K562 (cell line): Measurements from ENCODE around the gene BRWD1. TPM values are rescaled to one million over a fixed set of nuclear protein-coding genes. Genes with fewer than 3 reads are reported as not detected.

ENCODE experiments used
- ARNT ChIP-seq, 2 experiments: fragments of 450-650 bp; IDR thresholded peaks; 2 replicates each; pipeline ENCODE4 v1.6.1; 2016; ENCODE audit warnings: mild to moderate bottlenecking in 1 of 2
- ASH1L ChIP-seq: fragments of 450-650 bp; IDR thresholded peaks from 2 replicates; pipeline ENCODE4 v1.6.1; 2018; ENCODE audit warnings: borderline replicate concordance, mild to moderate bottlenecking, low read depth; ENCODE audit not compliant: partially characterized antibody
- ATF1 ChIP-seq, 2 experiments: fragments of 450-650 bp in 1 of 2; IDR thresholded peaks; 2 replicates each; pipeline ENCODE4 v1.6.1; 2016; ENCODE audit warnings: missing compliant biosample characterization in 1 of 2, missing genetic modification characterization in 1 of 2
- BACH1 ChIP-seq: fragments of 200-800 bp; sonication (Bioruptor generic); IDR thresholded peaks from 2 replicates; pipeline ENCODE4 v1.6.1; 2016; ENCODE audit warnings: missing genetic modification characterization, missing compliant biosample characterization
- CSDE1 ChIP-seq, 2 experiments: fragments of 450-650 bp; IDR thresholded peaks; 2 replicates each; pipeline ENCODE4 v1.6.1; 2016; ENCODE audit warnings: mild to moderate bottlenecking in 1 of 2
- DLX4 ChIP-seq: fragments of 250-450 bp; sonication (Bioruptor Pico); IDR thresholded peaks from 2 replicates; pipeline ENCODE4 v1.6.1; 2021; ENCODE audit warnings: mild to moderate bottlenecking
- GATAD2B ChIP-seq: fragments of 450-650 bp; IDR thresholded peaks from 2 replicates; pipeline ENCODE4 v1.6.1; 2017; ENCODE audit warnings: mild to moderate bottlenecking, borderline replicate concordance
- GTF2F1 ChIP-seq: IDR thresholded peaks from 2 replicates; pipeline ENCODE4 v1.6.1; 2011; ENCODE audit warnings: low read depth, low read length, improper control_type of control experiment
- HNRNPH1 ChIP-seq: fragments of 200-400 bp; formaldehyde crosslinking; optimal IDR thresholded peaks from 2 replicates; pipeline ENCODE3; 2017; ENCODE audit warnings: low read depth, mild to moderate bottlenecking, low read length, moderate library complexity
- JUN ChIP-seq, 2 experiments: sonication (generic) in 1 of 2; formaldehyde crosslinking in 1 of 2; IDR thresholded peaks; 2 replicates each; pipeline versions ENCODE4 v1.6.1 to v1.8.0; 2012 to 2022; ENCODE audit warnings: borderline replicate concordance in 2 of 2, mild to moderate bottlenecking in 2 of 2, improper control_type of control experiment in 1 of 2, low read depth in 1 of 2, low read length in 1 of 2, missing genetic modification reagents in 1 of 2
- KHSRP ChIP-seq: fragments of 450-650 bp; IDR thresholded peaks from 2 replicates; pipeline ENCODE4 v1.6.1; 2017
- MAFF ChIP-seq: IDR thresholded peaks from 2 replicates; pipeline ENCODE4 v1.6.1; 2012; ENCODE audit warnings: low read length, improper control_type of control experiment
- MTA3 ChIP-seq: fragments of 450-650 bp; formaldehyde crosslinking; IDR thresholded peaks from 2 replicates; pipeline ENCODE4 v1.6.1; 2017; ENCODE audit warnings: mild to moderate bottlenecking, borderline replicate concordance
- NCOA4 ChIP-seq: fragments of 450-650 bp; IDR thresholded peaks from 2 replicates; pipeline ENCODE4 v1.6.1; 2018; ENCODE audit warnings: mild to moderate bottlenecking; ENCODE audit not compliant: partially characterized antibody
- NEUROD1 ChIP-seq: fragments of 150-350 bp; IDR thresholded peaks from 2 replicates; pipeline ENCODE4 v1.6.1; 2014; ENCODE audit warnings: borderline replicate concordance, low read length, low read depth; ENCODE audit not compliant: partially characterized antibody
- NFXL1 ChIP-seq: fragments of 450-650 bp; formaldehyde crosslinking; IDR thresholded peaks from 2 replicates; pipeline ENCODE4 v1.4.0; 2021; ENCODE audit warnings: mild to moderate bottlenecking
- PBX2 ChIP-seq, 2 experiments: IDR thresholded peaks in 1 of 2; conservative IDR thresholded peaks in 1 of 2; 2 replicates each; pipeline ENCODE4 v1.6.1; 2016; ENCODE audit warnings: low read depth in 2 of 2, mild to moderate bottlenecking in 1 of 2, missing compliant biosample characterization in 1 of 2, missing genetic modification characterization in 1 of 2, moderate library complexity in 1 of 2
- POU5F1 ChIP-seq: fragments of 150-350 bp; IDR thresholded peaks from 2 replicates; pipeline ENCODE4 v1.6.1; 2014; ENCODE audit warnings: borderline replicate concordance, low read length, low read depth, mild to moderate bottlenecking; ENCODE audit not compliant: partially characterized antibody
- PTBP1 ChIP-seq: fragments of 200-400 bp; formaldehyde crosslinking; IDR thresholded peaks from 2 replicates; pipeline ENCODE4 v1.6.1; 2017; ENCODE audit warnings: low read depth, low read length
- SAFB2 ChIP-seq: fragments of 200-400 bp; formaldehyde crosslinking; IDR thresholded peaks from 2 replicates; pipeline ENCODE4 v1.6.1; 2018; ENCODE audit warnings: borderline replicate concordance, low read length, low read depth, moderate library complexity; ENCODE audit not compliant: severe bottlenecking
- TCF7L2 ChIP-seq: fragments of 150-350 bp; IDR thresholded peaks from 2 replicates; pipeline ENCODE4 v1.6.1; 2016; ENCODE audit warnings: low read depth, mild to moderate bottlenecking, low read length, moderate library complexity
- TGIF2 ChIP-seq: sonication (generic); formaldehyde crosslinking; IDR thresholded peaks from 2 replicates; pipeline ENCODE4 v1.8.1; 2022; ENCODE audit warnings: mild to moderate bottlenecking, missing genetic modification reagents, moderate library complexity
- TRIM28 ChIP-seq: fragments of 450-650 bp; IDR thresholded peaks from 2 replicates; pipeline ENCODE4 v1.6.1; 2017
- TSC22D4 ChIP-seq: fragments of 450-650 bp; IDR thresholded peaks from 2 replicates; pipeline ENCODE4 v1.6.1; 2016; ENCODE audit warnings: missing genetic modification characterization, missing biosample characterization, control low read depth
- ZNF217 ChIP-seq: sonication (generic); formaldehyde crosslinking; IDR thresholded peaks from 2 replicates; pipeline ENCODE4 v1.8.0; 2022; ENCODE audit warnings: mild to moderate bottlenecking, missing genetic modification reagents
- ZNF57 ChIP-seq: fragments of 450-650 bp; formaldehyde crosslinking; IDR thresholded peaks from 2 replicates; pipeline ENCODE4 v1.4.0; 2020; ENCODE audit warnings: mild to moderate bottlenecking, moderate library complexity
- ZNF589 ChIP-seq: fragments of 200-800 bp; sonication (Bioruptor generic); IDR thresholded peaks from 2 replicates; pipeline ENCODE4 v1.6.1; 2016; ENCODE audit warnings: low read depth, missing genetic modification characterization, missing compliant biosample characterization
- polyA plus RNA-seq, 8 experiments: library from polyadenylated mRNA; depleted of rRNA in 4 of 8; stranded (reverse) in 5 of 8; unstranded in 3 of 8; fragments of >200 nt; fragmentation: Nextera tagmentation in 2 of 8; fragmentation: Illumina TruSeq in 1 of 8; extraction: Ambion mirVana in 2 of 8; extraction: Trizol in 1 of 8; gene quantifications; 2 replicates each; pipeline versions ENCODE4 v1.2.1 to v1.2.3, GENCODE V29; 2011 to 2014; ENCODE audit warnings: inconsistent platforms in 1 of 8, missing spikeins in 1 of 8
- total RNA-seq, 7 experiments: library from RNA; depleted of rRNA in 6 of 7; stranded (reverse); fragments of >200 nt in 6 of 7; fragmentation: Illumina TruSeq in 2 of 7; extraction: Trizol in 2 of 7; gene quantifications; 2 replicates each; pipeline versions ENCODE4 v1.2.1 to v1.2.3, GENCODE V29; 2011 to 2021; ENCODE audit warnings: low replicate concordance in 1 of 7

The BRWD1 gene
- total and polyA plus RNA-seq, 9 of the 15 experiments (the other 6 are each of a cell fraction or from before 2014, with no cell fraction given) = 10.1 to 60.2 (median 34.1) TPM

GRCh38 chr21:39359382-39359781, 46.0 kb upstream of the BRWD1 start (continued):
- TF ChIP-seq NEUROD1 (no peak), PBX2 (CRISPR knock-in tag; IDR thresholded peaks at IDR 0.05; ENCODE audit: low read depth) (no peak), PBX2 (tag; conservative IDR thresholded peaks at IDR 0.05; ENCODE audit: low read depth) (0 out of 2 replicates have a peak, but pooled peaks have one; percentile 40), TRIM28 (no peak), TSC22D4 (tag) (no peak), MTA3 (no peak), PTBP1 (no peak), ZNF589 (peak; percentile 95), SAFB2 (no peak), ATF1 (CRISPR knock-in tag; IDR thresholded peaks at IDR 0.05) (no peak), ATF1 (tag; IDR thresholded peaks at IDR 0.05) (peak; percentile 39; the same call in 1 of the 2 replicates), ZNF57 (peak; percentile 86), JUN (IDR thresholded peaks at IDR 0.05; ENCODE audit: borderline replicate concordance, low read depth, low read length) (no peak), JUN (CRISPR knock-in tag; IDR thresholded peaks at IDR 0.05; ENCODE audit: borderline replicate concordance) (no peak), GTF2F1 (no peak), TCF7L2 (no peak), GATAD2B (no peak), TGIF2 (no peak), CSDE1 (IDR thresholded peaks at IDR 0.05) (no peak), NCOA4 (no peak), ARNT (IDR thresholded peaks at IDR 0.05) (no peak), NFXL1 (CRISPR knock-in tag) (peak; percentile 92), ZNF217 (CRISPR knock-in tag) (no peak), HNRNPH1 (no peak), KHSRP (no peak), DLX4 (CRISPR knock-in tag) (no peak), POU5F1 (no peak), BACH1 (peak; percentile 84), MAFF (no peak), ASH1L (no peak)
